Heart left ventricle (tissue), 13 donors: ENCODE measurements around the gene ME1.

Experiments
- CTCF ChIP-seq, 12 donors: fragments of 200-600 bp; sonication (generic) in 4 of 12; IDR thresholded peaks; one replicate each; pipeline versions ENCODE4 v1.5.0 to v1.8.0; 2018 to 2022; ENCODE audit warnings: antibody characterized with exemption in 12 of 12, mild to moderate bottlenecking in 5 of 12
- POLR2A ChIP-seq, 2 donors: fragments of 450-650 bp; IDR thresholded peaks; one replicate each; pipeline ENCODE4 v1.6.1; 2017; ENCODE audit warnings: antibody characterized with exemption in 2 of 2, mild to moderate bottlenecking in 2 of 2, moderate library complexity in 2 of 2
- donor health status: ischemic (EF 13 %, LVEDD 7.1; RV severe dilation, severe dysfunction).
- donor health status: DM: no; HTN: yes; CAD: no.
- donor health status: DM: no; HTN: no; CAD: no.
- donor health status: ischemic (EF 25% LVEDD 6.9; RV normal size, moderate dysfunction).
- donor health status: ischemic (EF 25% LVEDD 5.7; RV mildly dilated, moderate dysfunction).
- donor health status: ischemic (EF 35%, LVEDD 5.7; RV mildly dilated, moderate dysfunction).
- donor health status: nonischemic (EF 11% LVEDD 7.7; RV severe dilation, severe dysfunction).
- donor health status: DM: yes; HTN: yes; CAD: no.
- donor health status: PGD.
- donor health status: ischemic (EF 29% LVEDD 5.4; RV normal size, mild dysfunction).
- donor health status: nonischemic (EF 23%, LVEDD 6.1; RV moderate dilation, normal function).

- TF ChIP-seq POLR2A (IDR thresholded peaks at IDR 0.05) (no peak), CTCF (IDR thresholded peaks at IDR 0.05) (no peak)
Measured at GRCh38 chr6:83313882-83314281, 117.0 kb downstream of the ME1 start.
